ENCODE data around the gene BCAP31. TPM values are rescaled to one million over a fixed set of nuclear protein-coding genes. Genes with fewer than 3 reads are reported as not detected.
A peak's percentile ranks its signal among the peaks of the same experiment; 100 is the strongest.

BCAP31 gene
- total RNA-seq, result 100 to 1,000 TPM; 192 to 206 TPM
- 116 TPM for polyA plus RNA-seq (2013, experiment 1 of 2)
- 113 TPM for polyA plus RNA-seq (2013, experiment 2 of 2)
- long read RNA-seq, experiment 1, transcript BCAP31-211 (4 exons, 573 nt), result minor isoform, 8 of 123 reads
- long read RNA-seq, experiment 1, transcript BCAP31-201 (8 exons, 1,643 nt), result major isoform, 36 of 123 reads
- long read RNA-seq, experiment 1, partial matches to known transcripts, result 53 of 123 reads
- long read RNA-seq, experiment 1, other reads (novel, unspliced or antisense), result 21 of 123 reads
- long read RNA-seq, experiment 2, transcript BCAP31-201 (8 exons, 1,643 nt), result major isoform, 466 of 518 reads
- long read RNA-seq, experiment 2, transcript BCAP31-207 (8 exons, 1,824 nt), result minor isoform, 23 of 518 reads
- long read RNA-seq, experiment 2, partial matches to known transcripts, result 12 of 518 reads
- long read RNA-seq, experiment 2, other reads (novel, unspliced or antisense), result 16 of 518 reads
- long read RNA-seq, experiment 3, transcript BCAP31-201 (8 exons, 1,643 nt), result major isoform, 888 of 1,018 reads
- long read RNA-seq, experiment 3, transcript BCAP31-207 (8 exons, 1,824 nt), result minor isoform, 63 of 1,018 reads
- long read RNA-seq, experiment 3, partial matches to known transcripts, result 30 of 1,018 reads
- long read RNA-seq, experiment 3, other reads (novel, unspliced or antisense), result 36 of 1,018 reads
- long read RNA-seq, experiment 4, transcript BCAP31-201 (8 exons, 1,643 nt), result major isoform, 1,277 of 1,341 reads
- long read RNA-seq, experiment 4, partial matches to known transcripts, result 17 of 1,341 reads
- long read RNA-seq, experiment 4, other reads (novel, unspliced or antisense), result 40 of 1,341 reads

DNA sequence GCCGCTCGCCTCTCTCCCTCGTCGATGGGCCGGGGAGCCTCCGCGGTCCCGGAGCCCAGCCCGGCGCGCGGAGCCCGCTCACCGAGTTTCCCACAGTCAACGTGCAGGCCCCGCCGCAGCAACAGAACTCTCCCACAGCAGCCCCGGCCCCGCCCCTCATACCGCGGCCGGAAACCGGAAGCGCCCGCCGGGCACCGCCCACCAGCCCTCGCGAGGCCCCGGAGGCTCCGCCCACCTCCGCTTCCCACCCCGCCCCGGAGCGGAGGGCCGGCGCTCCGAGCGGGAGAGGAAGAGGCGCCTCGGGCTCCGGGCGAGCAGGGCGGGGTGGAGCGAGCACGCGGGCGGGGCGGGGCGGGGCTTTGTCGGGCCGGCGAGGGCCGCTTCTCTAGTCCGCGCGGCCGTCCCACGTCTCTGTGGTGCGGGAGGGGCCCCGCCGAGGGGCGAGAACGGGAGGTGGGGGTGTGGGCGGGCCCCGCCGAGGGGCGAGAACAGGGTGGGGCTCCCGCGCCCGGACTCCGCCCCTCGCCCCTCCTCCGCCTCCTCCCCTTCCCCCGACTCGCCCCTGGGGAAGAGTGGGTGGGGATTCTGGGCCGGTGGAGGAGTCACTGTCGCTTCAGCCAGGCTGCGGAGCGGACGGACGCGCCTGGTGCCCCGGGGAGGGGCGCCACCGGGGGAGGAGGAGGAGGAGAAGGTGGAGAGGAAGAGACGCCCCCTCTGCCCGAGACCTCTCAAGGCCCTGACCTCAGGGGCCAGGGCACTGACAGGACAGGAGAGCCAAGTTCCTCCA, at the start of gene BCAP31, which contains the start of gene ABCD1:
Gene BCAP31 (minus strand): TSS at position 136 of the 787 bp plus-strand sequence. CDS start 1,143 bp downstream, outside the sequence.
Gene ABCD1 (plus strand): TSS at position 605 of the 787 bp plus-strand sequence. CDS start 411 bp downstream, outside the sequence.
- Histone ChIP-seq H3K36me3 (ENCODE audit: control insufficient read depth, insufficient read depth, low read length) (peaks cover 20% of the 10 kb centered on the region), H3K9me3 (ENCODE audit: control insufficient read depth, low read length) (no peaks in the 10 kb centered on the region), H3K9ac (ENCODE audit: extremely low read depth, low read length, poor library complexity, severe bottlenecking) (peak within 1 kb of the TSS; percentile 59), H3K4me3 (ENCODE audit: low read length) (peak within 1 kb of the TSS; percentile 88), H3K27ac (ENCODE audit: low read depth, low read length) (peak within 1 kb of the TSS; percentile 92), H3K27me3 (ENCODE audit: control insufficient read depth, insufficient read depth, low read length, poor library complexity, severe bottlenecking) (no peaks in the 10 kb centered on the region), H3K4me1 (ENCODE audit: control insufficient read depth, insufficient read depth, low read length) (peaks cover 8% of the 10 kb centered on the region)
- WGBS, 2 experiments (ENCODE audit: insufficient coverage in 1 of 2, insufficient read length in 1 of 2), result 1% methylated on average over 31 of the region's 88 CpGs; no CpG with 5 or more reads in 1 of the 2 experiments
- Mint-ChIP-seq H3K4me1 (peaks cover 15% of the 10 kb centered on the region), H3K4me3 (peak within 1 kb of the TSS; percentile 77), H3K36me3 (ENCODE audit: low read depth) (peaks cover 26% of the 10 kb centered on the region), H3K27me3 (ENCODE audit: insufficient read depth) (no peaks in the 10 kb centered on the region), H3K9me3 (peaks cover 61% of the 10 kb centered on the region), H3K27ac (peak within 1 kb of the TSS; percentile 89)
- TF ChIP-seq, protein P1, sequence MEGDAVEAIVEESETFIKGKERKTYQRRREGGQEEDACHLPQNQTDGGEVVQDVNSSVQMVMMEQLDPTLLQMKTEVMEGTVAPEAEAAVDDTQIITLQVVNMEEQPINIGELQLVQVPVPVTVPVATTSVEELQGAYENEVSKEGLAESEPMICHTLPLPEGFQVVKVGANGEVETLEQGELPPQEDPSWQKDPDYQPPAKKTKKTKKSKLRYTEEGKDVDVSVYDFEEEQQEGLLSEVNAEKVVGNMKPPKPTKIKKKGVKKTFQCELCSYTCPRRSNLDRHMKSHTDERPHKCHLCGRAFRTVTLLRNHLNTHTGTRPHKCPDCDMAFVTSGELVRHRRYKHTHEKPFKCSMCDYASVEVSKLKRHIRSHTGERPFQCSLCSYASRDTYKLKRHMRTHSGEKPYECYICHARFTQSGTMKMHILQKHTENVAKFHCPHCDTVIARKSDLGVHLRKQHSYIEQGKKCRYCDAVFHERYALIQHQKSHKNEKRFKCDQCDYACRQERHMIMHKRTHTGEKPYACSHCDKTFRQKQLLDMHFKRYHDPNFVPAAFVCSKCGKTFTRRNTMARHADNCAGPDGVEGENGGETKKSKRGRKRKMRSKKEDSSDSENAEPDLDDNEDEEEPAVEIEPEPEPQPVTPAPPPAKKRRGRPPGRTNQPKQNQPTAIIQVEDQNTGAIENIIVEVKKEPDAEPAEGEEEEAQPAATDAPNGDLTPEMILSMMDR (conservative IDR thresholded peaks at IDR 0.05), result no peak
- peak; percentile 93 for DNase-seq

DNA sequence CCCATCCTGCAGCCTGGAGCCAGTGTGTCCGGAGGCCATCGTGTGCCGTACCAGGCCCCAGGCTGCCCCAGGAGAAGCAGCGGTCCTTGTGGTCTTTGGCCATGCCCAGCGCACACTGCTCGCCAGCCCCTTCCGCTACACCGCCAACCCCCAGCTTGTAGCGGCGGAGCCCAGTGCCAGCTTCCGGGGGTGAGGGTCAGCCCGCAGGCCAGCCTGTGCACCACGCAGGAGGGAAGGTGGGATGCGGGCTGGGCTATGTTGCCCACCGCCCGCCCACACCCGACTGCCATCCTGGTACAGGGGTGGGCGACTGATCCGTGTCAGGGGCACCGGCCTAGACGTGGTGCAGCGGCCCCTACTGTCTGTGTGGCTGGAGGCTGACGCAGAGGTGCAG, 49.0 kb upstream of the BCAP31 start:
- H3K9me3 Mint-ChIP-seq, result peaks cover 35% of the 10 kb centered on the region
- TF ChIP-seq, protein P1 (conservative IDR thresholded peaks at IDR 0.05), result no peak
- no peaks in the 10 kb centered on the region for H3K4me1 ChIP-seq (ENCODE audit: control insufficient read depth, insufficient read depth, low read length)
- DNase-seq, result no peak
- no peak overlapping the region for H3K9ac ChIP-seq (ENCODE audit: extremely low read depth, low read length, poor library complexity, severe bottlenecking)
- no peak overlapping the region for H3K4me3 Mint-ChIP-seq
- no peaks in the 10 kb centered on the region for H3K36me3 Mint-ChIP-seq (ENCODE audit: low read depth)
- no peak overlapping the region for H3K4me3 ChIP-seq (ENCODE audit: low read length)
- no peaks in the 10 kb centered on the region for H3K27me3 Mint-ChIP-seq (ENCODE audit: insufficient read depth)
- no peak overlapping the region for H3K27ac Mint-ChIP-seq
- no peak overlapping the region for H3K27ac ChIP-seq (ENCODE audit: low read depth, low read length)
- WGBS, 2 experiments (ENCODE audit: insufficient coverage in 1 of 2, insufficient read length in 1 of 2), result 97% methylated on average over 23 of the region's 23 CpGs; no CpG with 5 or more reads in 1 of the 2 experiments
- no peaks in the 10 kb centered on the region for H3K4me1 Mint-ChIP-seq
- H3K27me3 ChIP-seq (ENCODE audit: control insufficient read depth, insufficient read depth, low read length, poor library complexity, severe bottlenecking), result no peaks in the 10 kb centered on the region
- H3K9me3 ChIP-seq (ENCODE audit: control insufficient read depth, low read length), result no peaks in the 10 kb centered on the region
- H3K36me3 ChIP-seq (ENCODE audit: control insufficient read depth, insufficient read depth, low read length), result no peaks in the 10 kb centered on the region
